Neuronal stem cell (in vitro differentiated cells): ENCODE results near the gene CACNA1C.

ENCODE experiments used
- DNase-seq: peaks from one replicate; pipeline ENCODE4 v3.0.0-alpha.2; 2013; ENCODE audit warnings: low spot score
- H2AFZ ChIP-seq: one replicate; pipeline ENCODE4 v1.6.1; 2013; ENCODE audit warnings: mild to moderate bottlenecking, low read length, inconsistent platforms
- H2AK5ac ChIP-seq: 2 replicates; pipeline ENCODE4 v1.6.1; 2013; ENCODE audit warnings: low read depth, mild to moderate bottlenecking, inconsistent platforms, low read length, moderate library complexity, mixed read lengths
- H2BK120ac ChIP-seq: 2 replicates; pipeline ENCODE4 v1.6.1; 2013; ENCODE audit warnings: low read depth, mild to moderate bottlenecking, inconsistent platforms, low read length, moderate library complexity, mixed read lengths
- H2BK12ac ChIP-seq: one replicate; pipeline ENCODE4 v1.6.1; 2013; ENCODE audit warnings: low read length, inconsistent platforms
- H2BK15ac ChIP-seq: 2 replicates; pipeline ENCODE4 v1.6.1; 2013; ENCODE audit warnings: mild to moderate bottlenecking, low read length, inconsistent platforms, mixed read lengths
- H2BK5ac ChIP-seq: one replicate; pipeline ENCODE4 v1.6.1; 2013; ENCODE audit warnings: inconsistent platforms, mild to moderate bottlenecking, low read length, moderate library complexity
- H3K14ac ChIP-seq: one replicate; pipeline ENCODE4 v1.6.1; 2013; ENCODE audit warnings: low read length, inconsistent platforms
- H3K18ac ChIP-seq: 2 replicates; pipeline ENCODE4 v1.6.1; 2013; ENCODE audit warnings: low read length, inconsistent platforms
- H3K23ac ChIP-seq: 2 replicates; pipeline ENCODE4 v1.6.1; 2013; ENCODE audit warnings: low read depth, mild to moderate bottlenecking, mixed read lengths, low read length, inconsistent platforms; ENCODE audit not compliant: poor library complexity
- H3K27ac ChIP-seq: replicated peaks from 3 replicates; pipeline ENCODE4 v1.5.1; 2013; ENCODE audit warnings: low read length, inconsistent platforms
- H3K27me3 ChIP-seq, 3 experiments: 2 replicates each; pipeline ENCODE4 v1.6.1; 2013; ENCODE audit warnings: low read length in 3 of 3, mild to moderate bottlenecking in 2 of 3, inconsistent platforms in 1 of 3, low read depth in 1 of 3, mixed read lengths in 1 of 3, moderate library complexity in 1 of 3; ENCODE audit not compliant: control insufficient read depth in 3 of 3, insufficient read depth in 3 of 3
- H3K36me3 ChIP-seq, 2 donors: replicated peaks in 1 of 2; 2 replicates each; pipeline ENCODE4 v1.6.1; 2013; ENCODE audit warnings: low read length in 2 of 2; ENCODE audit not compliant: control insufficient read depth in 2 of 2, insufficient read depth in 2 of 2
- H3K4ac ChIP-seq: 2 replicates; pipeline ENCODE4 v1.6.1; 2013; ENCODE audit warnings: inconsistent platforms, mild to moderate bottlenecking, low read length, moderate library complexity
- H3K4me1 ChIP-seq, 2 donors: 1 replicate in 1 of 2; 2 replicates in 1 of 2; pipeline ENCODE4 v1.6.1; 2013; ENCODE audit warnings: low read length in 2 of 2, low read depth in 1 of 2; ENCODE audit not compliant: control insufficient read depth in 2 of 2, insufficient read depth in 1 of 2
- H3K4me2 ChIP-seq: one replicate; pipeline ENCODE4 v1.6.1; 2013; ENCODE audit warnings: mild to moderate bottlenecking, low read length, inconsistent platforms; ENCODE audit not compliant: insufficient read depth, poor library complexity, severe bottlenecking
- H3K4me3 ChIP-seq, 2 donors: 2 replicates each; pipeline ENCODE4 v1.5.1; 2013; ENCODE audit warnings: low read length in 2 of 2, mild to moderate bottlenecking in 2 of 2, inconsistent platforms in 1 of 2, moderate library complexity in 1 of 2
- H3K79me1 ChIP-seq: one replicate; pipeline ENCODE4 v1.6.1; 2013; ENCODE audit warnings: low read depth, mild to moderate bottlenecking, inconsistent platforms, low read length, moderate library complexity
- H3K9ac ChIP-seq: one replicate; pipeline ENCODE4 v1.6.1; 2013; ENCODE audit warnings: mild to moderate bottlenecking, low read depth, low read length, inconsistent platforms; ENCODE audit not compliant: poor library complexity
- H3K9me3 ChIP-seq, 2 donors: replicated peaks in 1 of 2; 2 replicates each; pipeline versions ENCODE3 to v1.6.1; 2013; ENCODE audit warnings: low read length in 2 of 2, mild to moderate bottlenecking in 2 of 2, inconsistent platforms in 1 of 2, low read depth in 1 of 2, mixed read lengths in 1 of 2, moderate library complexity in 1 of 2; ENCODE audit not compliant: control insufficient read depth in 2 of 2, insufficient read depth in 1 of 2
- H4K8ac ChIP-seq: one replicate; pipeline ENCODE4 v1.6.1; 2013; ENCODE audit warnings: low read depth, mild to moderate bottlenecking, inconsistent platforms, low read length, moderate library complexity
- H4K91ac ChIP-seq: one replicate; pipeline ENCODE4 v1.6.1; 2013; ENCODE audit warnings: low read length, low read depth, mild to moderate bottlenecking, inconsistent platforms; ENCODE audit not compliant: poor library complexity
- WGBS, 2 donors: extraction: QIAGEN DNeasy Blood & Tissue Kit; methylation state at CpG; one replicate each; pipeline ENCODE4 v1.1.7; 2013; ENCODE audit warnings: missing lambda C conversion rate in 2 of 2, mixed read lengths in 1 of 2; ENCODE audit not compliant: insufficient read length in 2 of 2, insufficient replicate concordance in 1 of 2; ENCODE audit errors: extremely low coverage in 2 of 2; 5-methylcytosine and 5-hydroxymethylcytosine counted together

The CACNA1C gene

GRCh38 chr12:2583642-2584401, 531.0 kb downstream of the CACNA1C start:
- H3K27me3 ChIP-seq = peaks cover 0 to 54% (median 10%) of the 10 kb centered on the region in 3 experiments

GRCh38 chr12:2586156-2587038, 533.6 kb downstream of the CACNA1C start:
- Histone ChIP-seq H4K8ac (no peak overlapping the region), H3K4me2 (no peak overlapping the region), H3K27me3 (peaks cover 0 to 48% (median 10%) of the 10 kb centered on the region in 3 experiments), H3K9me3 (peaks cover 0 to 2% of the 10 kb centered on the region in 2 donors), H3K27ac (no peak overlapping the region), H4K91ac (no peak overlapping the region), H2BK12ac (no peak overlapping the region), H3K23ac (no peak overlapping the region), H3K14ac (no peak overlapping the region), H2AK5ac (no peak overlapping the region), H3K9ac (no peak overlapping the region), H2BK5ac (no peak overlapping the region), H3K36me3 (no peaks in the 10 kb centered on the region), H3K4me1 (peaks cover 0 to 3% of the 10 kb centered on the region in 2 donors), H3K4me3 (no peak overlapping the region), H2BK120ac (no peak overlapping the region), H2AFZ (no peak overlapping the region), H2BK15ac (no peak overlapping the region), H3K4ac (no peak overlapping the region), H3K18ac (no peak overlapping the region), H3K79me1 (no peaks in the 10 kb centered on the region)
- WGBS, 2 donors = 100% methylated on average over 1 of the region's 12 CpGs; no CpG with 5 or more reads in 1 of the 2 donors
- no peak for DNase-seq

More at GRCh38 chr12:2583642-2584401, 531.0 kb downstream of the CACNA1C start:
- Histone ChIP-seq H3K27ac (no peak overlapping the region), H2AK5ac (no peak overlapping the region), H2BK15ac (no peak overlapping the region), H2AFZ (no peak overlapping the region), H3K23ac (no peak overlapping the region), H3K9me3 (no peaks in the 10 kb centered on the region), H2BK5ac (no peak overlapping the region), H3K9ac (no peak overlapping the region), H3K4ac (no peak overlapping the region), H3K4me2 (no peak overlapping the region), H3K79me1 (no peaks in the 10 kb centered on the region), H3K14ac (no peak overlapping the region), H3K18ac (no peak overlapping the region), H4K8ac (no peak overlapping the region), H3K4me1 (peaks cover 0 to 3% of the 10 kb centered on the region in 2 donors), H3K4me3 (no peak overlapping the region), H4K91ac (no peak overlapping the region), H2BK12ac (no peak overlapping the region), H2BK120ac (no peak overlapping the region), H3K36me3 (no peaks in the 10 kb centered on the region)
- no CpG with 5 or more reads among the region's 9 CpGs for WGBS, 2 donors
- no peak for DNase-seq

DNA sequence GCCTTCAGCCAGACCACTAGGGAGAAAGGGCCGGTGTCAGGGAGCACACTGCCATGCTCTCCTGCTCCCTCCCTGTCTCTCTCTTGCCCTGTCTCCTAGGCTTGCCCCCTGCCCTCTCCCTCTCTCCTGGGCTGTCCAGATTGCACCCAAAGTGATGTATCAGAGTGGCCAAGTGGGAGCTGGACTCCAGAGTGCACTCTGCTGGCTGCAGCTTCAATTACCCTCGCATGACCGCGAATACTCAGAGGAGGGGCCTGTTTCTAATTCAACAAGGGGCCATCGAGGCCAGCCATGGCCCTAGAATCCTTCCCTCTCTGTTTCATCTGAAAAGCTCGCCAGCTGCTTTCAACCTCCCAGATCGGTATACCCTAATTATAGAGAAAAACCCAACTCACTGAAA, 535.6 kb downstream of the CACNA1C start:
- Histone ChIP-seq H3K27ac (no peak overlapping the region), H2AK5ac (no peak overlapping the region), H4K91ac (no peak overlapping the region), H4K8ac (no peak overlapping the region), H2BK15ac (no peak overlapping the region), H3K4me3 (no peak overlapping the region), H3K4me2 (no peak overlapping the region), H3K4ac (no peak overlapping the region), H3K14ac (no peak overlapping the region), H3K36me3 (no peaks in the 10 kb centered on the region), H2AFZ (no peak overlapping the region), H2BK120ac (no peak overlapping the region), H3K9ac (no peak overlapping the region), H3K79me1 (no peaks in the 10 kb centered on the region), H3K4me1 (peaks cover 0 to 2% of the 10 kb centered on the region in 2 donors), H3K18ac (peak overlapping the region; percentile 78), H3K23ac (no peak overlapping the region), H2BK5ac (no peak overlapping the region), H3K9me3 (peaks cover 0 to 2% of the 10 kb centered on the region in 2 donors), H3K27me3 (peaks cover 0 to 32% (median 7%) of the 10 kb centered on the region in 3 experiments), H2BK12ac (no peak overlapping the region)
- no CpG with 5 or more reads among the region's 7 CpGs for WGBS, 2 donors
- DNase-seq = no peak

- H3K79me1 ChIP-seq = no peaks in the 10 kb centered on the region
- H3K27ac ChIP-seq = no peak overlapping the region
- H2BK12ac ChIP-seq = no peak overlapping the region
- no peak overlapping the region for H2BK15ac ChIP-seq
- H2BK5ac ChIP-seq = no peak overlapping the region
- no peak overlapping the region for H3K23ac ChIP-seq
- no peak overlapping the region for H3K4me2 ChIP-seq
- H3K27me3 ChIP-seq = peaks cover 0 to 22% (median 0%) of the 10 kb centered on the region in 3 experiments
- H2AK5ac ChIP-seq = no peak overlapping the region
- no peak overlapping the region for H3K4ac ChIP-seq
- no peak overlapping the region for H2AFZ ChIP-seq
- DNase-seq = no peak
- H3K9me3 ChIP-seq = peaks cover 0 to 2% of the 10 kb centered on the region in 2 donors
- WGBS, 2 donors = no CpG with 5 or more reads among the region's 11 CpGs
- H3K36me3 ChIP-seq = no peaks in the 10 kb centered on the region
- peak overlapping the region; percentile 57 for H3K9ac ChIP-seq
- no peak overlapping the region for H4K91ac ChIP-seq
- H4K8ac ChIP-seq = no peak overlapping the region
- peaks cover 0 to 2% of the 10 kb centered on the region in 2 donors for H3K4me1 ChIP-seq
- H3K18ac ChIP-seq = no peak overlapping the region
- no peak overlapping the region for H3K4me3 ChIP-seq
- no peak overlapping the region for H3K14ac ChIP-seq
- no peak overlapping the region for H2BK120ac ChIP-seq
Observed at GRCh38 chr12:2589381-2589780, 536.6 kb downstream of the CACNA1C start.
